Tibial nerve (tissue), 4 donors: ENCODE measurements around the gene STN1. TPM values are rescaled to one million over a fixed set of nuclear protein-coding genes. Genes with fewer than 3 reads are reported as not detected.
A peak's percentile ranks its signal among the peaks of the same experiment; 100 is the strongest.
"Not testable (repeated sequence)": the region's sequence is repeated elsewhere in the genome, so short reads cannot be mapped to it uniquely, and the experiment has no call there.

ENCODE experiments used
- DNase-seq, 2 donors: peaks; one replicate each; pipeline ENCODE4 v3.0.0-alpha.2; 2019; ENCODE audit warnings: low spot score in 2 of 2
- H3K27ac ChIP-seq, 4 donors: fragments of 200-600 bp; sonication (generic) in 3 of 4; one replicate each; pipeline ENCODE4 v1.5.1; 2017 to 2019; ENCODE audit warnings: mild to moderate bottlenecking in 1 of 4
- H3K27me3 ChIP-seq, 2 donors: fragments of 200-600 bp; sonication (generic) in 1 of 2; one replicate each; pipeline versions ENCODE4 v1.5.1 to v1.6.0; 2017 to 2019
- H3K36me3 ChIP-seq, 3 donors: fragments of 200-600 bp; sonication (generic); one replicate each; pipeline ENCODE4 v1.5.1; 2018 to 2019
- H3K4me1 ChIP-seq, 4 donors: fragments of 200-600 bp; sonication (generic) in 3 of 4; one replicate each; pipeline ENCODE4 v1.5.1; 2017 to 2019
- H3K4me3 ChIP-seq, 4 donors: fragments of 200-600 bp; sonication (generic) in 3 of 4; one replicate each; pipeline ENCODE4 v1.5.1; 2017 to 2019; ENCODE audit warnings: mild to moderate bottlenecking in 1 of 4, moderate library complexity in 1 of 4
- H3K9me3 ChIP-seq, 4 donors: fragments of 200-600 bp; sonication (generic) in 3 of 4; one replicate each; pipeline ENCODE4 v1.5.1; 2017 to 2019
- CTCF ChIP-seq, 5 experiments: fragments of 200-600 bp in 3 of 5; fragments of 450-650 bp in 2 of 5; sonication (generic) in 3 of 5; IDR thresholded peaks; one replicate each; pipeline ENCODE4 v1.5.1; 2016 to 2019; ENCODE audit warnings: antibody characterized with exemption in 5 of 5, mild to moderate bottlenecking in 3 of 5, moderate library complexity in 2 of 5
- EP300 ChIP-seq, 2 donors: sonication (generic); formaldehyde crosslinking; IDR thresholded peaks; one replicate each; pipeline ENCODE4 v1.6.1; 2017; ENCODE audit warnings: antibody characterized with exemption in 2 of 2, mild to moderate bottlenecking in 1 of 2
- POLR2A ChIP-seq, 2 donors: fragments of 450-650 bp; IDR thresholded peaks; one replicate each; pipeline ENCODE4 v1.6.1; 2017; ENCODE audit warnings: antibody characterized with exemption in 2 of 2, mild to moderate bottlenecking in 2 of 2, moderate library complexity in 2 of 2
- WGBS, 2 donors: methylation state at CpG; one replicate each; pipeline ENCODE4 v1.1.5; 2018; 5-methylcytosine and 5-hydroxymethylcytosine counted together
- total RNA-seq, 4 donors: library from RNA; depleted of rRNA; stranded (reverse); fragments of >200 nt; gene quantifications; one replicate each; pipeline ENCODE4 v1.1.0, GENCODE V29; 2016

The STN1 gene
- total RNA-seq, 4 donors from 2014 or later, result 12.6 to 26.7 (median 22.1) TPM

- H3K27me3 ChIP-seq, result no peaks in the 10 kb centered on the region
- no peaks in the 10 kb centered on the region for H3K9me3 ChIP-seq
- no peaks in the 10 kb centered on the region for H3K36me3 ChIP-seq
- H3K27ac ChIP-seq, result peak overlapping the region in 3 of 4 donors; percentile 67 to 97 (median 94)
- WGBS, 2 donors, result 76% methylated on average over 9 of the region's 10 CpGs
- H3K4me1 ChIP-seq, result peaks cover 0 to 87% (median 59%) of the 10 kb centered on the region in 4 donors
- peak overlapping the region in 1 of 4 donors; percentile 4 for H3K4me3 ChIP-seq
- DNase-seq, result no peak
- TF ChIP-seq EP300 (IDR thresholded peaks at IDR 0.05) (no peak), CTCF (IDR thresholded peaks at IDR 0.05) (no peak), POLR2A (IDR thresholded peaks at IDR 0.05) (no peak)
Observed at GRCh38 chr10:103849212-103849877, 68.6 kb downstream of the STN1 start.

- peak overlapping the region in 3 of 4 donors; percentile 8 to 97 (median 94) for H3K27ac ChIP-seq
- TF ChIP-seq CTCF (IDR thresholded peaks at IDR 0.05) (no peak), EP300 (IDR thresholded peaks at IDR 0.05) (no peak), POLR2A (IDR thresholded peaks at IDR 0.05) (no peak)
- no peaks in the 10 kb centered on the region for H3K27me3 ChIP-seq
- H3K4me1 ChIP-seq, result peaks cover 0 to 87% (median 65%) of the 10 kb centered on the region in 4 donors
- H3K36me3 ChIP-seq, result no peaks in the 10 kb centered on the region
- no peak for DNase-seq
- H3K4me3 ChIP-seq, result no peak overlapping the region
- H3K9me3 ChIP-seq, result no peaks in the 10 kb centered on the region
- WGBS, 2 donors, result 65 to 73% methylated on average over 8 of the region's 8 CpGs
Observed at GRCh38 chr10:103847909-103848468, 70.0 kb downstream of the STN1 start.

GRCh38 chr10:103847346-103847745 is 70.6 kb downstream of the STN1 start:
- Histone ChIP-seq H3K4me1 (peaks cover 0 to 81% (median 60%) of the 10 kb centered on the region in 4 donors), H3K27ac (peak overlapping the region in 1 of 4 donors; percentile 48), H3K4me3 (no peak overlapping the region), H3K27me3 (no peaks in the 10 kb centered on the region), H3K36me3 (no peaks in the 10 kb centered on the region), H3K9me3 (no peaks in the 10 kb centered on the region)
- 81 to 86% methylated on average over 7 of the region's 7 CpGs for WGBS, 2 donors
- no peak for DNase-seq
- TF ChIP-seq EP300 (IDR thresholded peaks at IDR 0.05), result no peak
- TF ChIP-seq POLR2A (IDR thresholded peaks at IDR 0.05), result no peak
- no peak for TF ChIP-seq CTCF (IDR thresholded peaks at IDR 0.05)

GRCh38 chr10:103845972-103846371 is 72.0 kb downstream of the STN1 start:
- TF ChIP-seq EP300 (IDR thresholded peaks at IDR 0.05), result peak; percentile 17 to 27
- TF ChIP-seq POLR2A (IDR thresholded peaks at IDR 0.05), result no peak
- peaks cover 0 to 74% (median 51%) of the 10 kb centered on the region in 4 donors for H3K4me1 ChIP-seq

GRCh38 chr10:103845346-103845745 is 72.6 kb downstream of the STN1 start:
- not testable (repeated sequence) for H3K4me3 ChIP-seq, H3K9me3 ChIP-seq, H3K36me3 ChIP-seq, H3K27me3 ChIP-seq, DNase-seq
- H3K27ac ChIP-seq, result peak overlapping the region in 3 of 4 donors; percentile 16 to 65 (median 30)
- peaks cover 0 to 74% (median 46%) of the 10 kb centered on the region in 4 donors for H3K4me1 ChIP-seq
- 78 to 82% methylated on average over 3 of the region's 3 CpGs for WGBS, 2 donors

More at GRCh38 chr10:103845972-103846371, 72.0 kb downstream of the STN1 start:
- H3K9me3 ChIP-seq, result no peaks in the 10 kb centered on the region
- H3K27me3 ChIP-seq, result no peaks in the 10 kb centered on the region
- DNase-seq, result no peak
- peak overlapping the region in 3 of 4 donors; percentile 16 to 65 (median 30) for H3K27ac ChIP-seq
- no peak overlapping the region for H3K4me3 ChIP-seq
- 50 to 57% methylated on average over 5 of the region's 5 CpGs for WGBS, 2 donors
- no peaks in the 10 kb centered on the region for H3K36me3 ChIP-seq
